K562 (cell line): Measurements from ENCODE around the gene LRP2. TPM values are rescaled to one million over a fixed set of nuclear protein-coding genes. Genes with fewer than 3 reads are reported as not detected.

Source experiments
- ATF4 ChIP-seq: fragments of 450-650 bp; formaldehyde crosslinking; IDR thresholded peaks from 2 replicates; pipeline ENCODE4 v1.4.0; 2022; ENCODE audit warnings: mild to moderate bottlenecking, moderate library complexity
- BHLHE40 ChIP-seq: IDR thresholded peaks from 2 replicates; pipeline ENCODE4 v1.6.1; 2011; ENCODE audit warnings: low read length, improper control_type of control experiment
- CHD2 ChIP-seq: IDR thresholded peaks from 2 replicates; pipeline ENCODE4 v1.6.1; 2011; ENCODE audit warnings: low read depth, low read length
- MED1 ChIP-seq: sonication (generic); formaldehyde crosslinking; IDR thresholded peaks from 2 replicates; pipeline ENCODE4 v1.8.1; 2023; ENCODE audit warnings: missing genetic modification reagents, borderline replicate concordance
- MEF2D ChIP-seq: conservative IDR thresholded peaks from 2 replicates; pipeline ENCODE4 v1.6.1; 2016; ENCODE audit warnings: low read depth, missing genetic modification characterization, missing compliant biosample characterization
- NCOA2 ChIP-seq, 2 experiments: fragments of 450-650 bp; IDR thresholded peaks; 2 replicates each; pipeline ENCODE4 v1.6.1; 2018; ENCODE audit warnings: mild to moderate bottlenecking in 2 of 2, moderate library complexity in 1 of 2; ENCODE audit not compliant: partially characterized antibody in 2 of 2
- NFATC3 ChIP-seq: fragments of 450-650 bp; IDR thresholded peaks from 2 replicates; pipeline ENCODE4 v1.6.1; 2017; ENCODE audit warnings: mild to moderate bottlenecking
- NFXL1 ChIP-seq: fragments of 450-650 bp; formaldehyde crosslinking; IDR thresholded peaks from 2 replicates; pipeline ENCODE4 v1.4.0; 2021; ENCODE audit warnings: mild to moderate bottlenecking
- NR0B1 ChIP-seq: fragments of 450-650 bp; IDR thresholded peaks from one replicate; pipeline ENCODE4 v1.6.1; 2018; ENCODE audit warnings: mild to moderate bottlenecking, moderate library complexity; ENCODE audit not compliant: partially characterized antibody
- RCOR1 ChIP-seq, 2 experiments: IDR thresholded peaks; 2 replicates each; pipeline ENCODE4 v1.6.1; 2012; ENCODE audit warnings: low read depth in 2 of 2, low read length in 2 of 2, borderline replicate concordance in 1 of 2, improper control_type of control experiment in 1 of 2
- TAF15 ChIP-seq: fragments of 200-400 bp; formaldehyde crosslinking; IDR thresholded peaks from 2 replicates; pipeline ENCODE4 v1.6.1; 2017; ENCODE audit warnings: mild to moderate bottlenecking, low read depth, low read length, moderate library complexity
- U2AF1 ChIP-seq: fragments of 200-400 bp; formaldehyde crosslinking; optimal IDR thresholded peaks from 2 replicates; pipeline ENCODE3; 2017; ENCODE audit warnings: mild to moderate bottlenecking, low read depth, low read length, moderate library complexity
- ZNF274 ChIP-seq: IDR thresholded peaks from 2 replicates; pipeline ENCODE4 v1.6.1; 2011; ENCODE audit warnings: low read depth, mild to moderate bottlenecking, low read length, moderate library complexity, borderline replicate concordance
- ZNF764 ChIP-seq: fragments of 250-450 bp; sonication (Bioruptor Pico); IDR thresholded peaks from 2 replicates; pipeline ENCODE4 v1.4.0; 2020; ENCODE audit warnings: low read depth, mild to moderate bottlenecking, moderate library complexity
- ZSCAN32 ChIP-seq: fragments of 450-650 bp; formaldehyde crosslinking; IDR thresholded peaks from 2 replicates; pipeline ENCODE4 v1.4.0; 2020; ENCODE audit warnings: mild to moderate bottlenecking, moderate library complexity
- polyA plus RNA-seq, 8 experiments: library from polyadenylated mRNA; depleted of rRNA in 4 of 8; stranded (reverse) in 5 of 8; unstranded in 3 of 8; fragments of >200 nt; fragmentation: Nextera tagmentation in 2 of 8; fragmentation: Illumina TruSeq in 1 of 8; extraction: Ambion mirVana in 2 of 8; extraction: Trizol in 1 of 8; gene quantifications; 2 replicates each; pipeline versions ENCODE4 v1.2.1 to v1.2.3, GENCODE V29; 2011 to 2014; ENCODE audit warnings: inconsistent platforms in 1 of 8, missing spikeins in 1 of 8
- total RNA-seq, 7 experiments: library from RNA; depleted of rRNA in 6 of 7; stranded (reverse); fragments of >200 nt in 6 of 7; fragmentation: Illumina TruSeq in 2 of 7; extraction: Trizol in 2 of 7; gene quantifications; 2 replicates each; pipeline versions ENCODE4 v1.2.1 to v1.2.3, GENCODE V29; 2011 to 2021; ENCODE audit warnings: low replicate concordance in 1 of 7
- TF ChIP-seq, protein P1 (sequence below), 2 experiments: IDR thresholded peaks in 1 of 2; conservative IDR thresholded peaks in 1 of 2; 2 replicates each; pipeline ENCODE4 v1.6.1; 2016; ENCODE audit warnings: low read depth in 2 of 2, mild to moderate bottlenecking in 1 of 2, missing compliant biosample characterization in 1 of 2, missing genetic modification characterization in 1 of 2, moderate library complexity in 1 of 2
- TF ChIP-seq, protein P2 (sequence below): fragments of 450-650 bp; formaldehyde crosslinking; IDR thresholded peaks from 2 replicates; pipeline ENCODE4 v1.4.0; 2022; ENCODE audit warnings: missing genetic modification characterization
- TF ChIP-seq, protein P3 (sequence below): fragments of 450-650 bp; formaldehyde crosslinking; IDR thresholded peaks from 2 replicates; pipeline ENCODE4 v1.4.0; 2020; ENCODE audit warnings: mild to moderate bottlenecking, moderate library complexity

The LRP2 gene
- total and polyA plus RNA-seq, 9 of the 15 experiments (the other 6 are each of a cell fraction or from before 2014, with no cell fraction given) = 0.04 to 0.18 (median 0.11) TPM; not detected in 1

- TF ChIP-seq, protein P1, sequence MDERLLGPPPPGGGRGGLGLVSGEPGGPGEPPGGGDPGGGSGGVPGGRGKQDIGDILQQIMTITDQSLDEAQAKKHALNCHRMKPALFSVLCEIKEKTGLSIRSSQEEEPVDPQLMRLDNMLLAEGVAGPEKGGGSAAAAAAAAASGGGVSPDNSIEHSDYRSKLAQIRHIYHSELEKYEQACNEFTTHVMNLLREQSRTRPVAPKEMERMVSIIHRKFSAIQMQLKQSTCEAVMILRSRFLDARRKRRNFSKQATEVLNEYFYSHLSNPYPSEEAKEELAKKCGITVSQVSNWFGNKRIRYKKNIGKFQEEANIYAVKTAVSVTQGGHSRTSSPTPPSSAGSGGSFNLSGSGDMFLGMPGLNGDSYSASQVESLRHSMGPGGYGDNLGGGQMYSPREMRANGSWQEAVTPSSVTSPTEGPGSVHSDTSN (CRISPR knock-in tag; IDR thresholded peaks at IDR 0.05; ENCODE audit: low read depth) = no peak
- TF ChIP-seq, protein P1 (tag; conservative IDR thresholded peaks at IDR 0.05; ENCODE audit: low read depth) = 0 out of 2 replicates have a peak, but pooled peaks have one; percentile 49
- TF ChIP-seq NFXL1 (CRISPR knock-in tag) = no peak
- TF ChIP-seq BHLHE40 = no peak
- no peak for TF ChIP-seq TAF15
- peak in 1 of 2 experiments; percentile 76; a peak in 1 of 4 replicates for TF ChIP-seq RCOR1 (IDR thresholded peaks at IDR 0.05; ENCODE audit: borderline replicate concordance in 1 of 2, low read depth in 2 of 2, low read length in 2 of 2)
- TF ChIP-seq ZNF274 = no peak
- TF ChIP-seq CHD2 = no peak
- TF ChIP-seq ATF4 (CRISPR knock-in tag) = no peak
- TF ChIP-seq ZSCAN32 = no peak
- no peak for TF ChIP-seq MED1 (CRISPR knock-in tag)
- TF ChIP-seq NFATC3 = peak; percentile 71; the same call in 1 of the 2 replicates
- TF ChIP-seq, protein P2, sequence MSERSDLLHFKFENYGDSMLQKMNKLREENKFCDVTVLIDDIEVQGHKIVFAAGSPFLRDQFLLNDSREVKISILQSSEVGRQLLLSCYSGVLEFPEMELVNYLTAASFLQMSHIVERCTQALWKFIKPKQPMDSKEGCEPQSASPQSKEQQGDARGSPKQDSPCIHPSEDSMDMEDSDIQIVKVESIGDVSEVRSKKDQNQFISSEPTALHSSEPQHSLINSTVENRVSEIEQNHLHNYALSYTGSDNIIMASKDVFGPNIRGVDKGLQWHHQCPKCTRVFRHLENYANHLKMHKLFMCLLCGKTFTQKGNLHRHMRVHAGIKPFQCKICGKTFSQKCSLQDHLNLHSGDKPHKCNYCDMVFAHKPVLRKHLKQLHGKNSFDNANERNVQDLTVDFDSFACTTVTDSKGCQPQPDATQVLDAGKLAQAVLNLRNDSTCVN (CRISPR knock-in tag) = no peak
- no peak for TF ChIP-seq NCOA2 (IDR thresholded peaks at IDR 0.05; ENCODE audit: partially characterized antibody in 2 of 2)
- TF ChIP-seq, protein P3, sequence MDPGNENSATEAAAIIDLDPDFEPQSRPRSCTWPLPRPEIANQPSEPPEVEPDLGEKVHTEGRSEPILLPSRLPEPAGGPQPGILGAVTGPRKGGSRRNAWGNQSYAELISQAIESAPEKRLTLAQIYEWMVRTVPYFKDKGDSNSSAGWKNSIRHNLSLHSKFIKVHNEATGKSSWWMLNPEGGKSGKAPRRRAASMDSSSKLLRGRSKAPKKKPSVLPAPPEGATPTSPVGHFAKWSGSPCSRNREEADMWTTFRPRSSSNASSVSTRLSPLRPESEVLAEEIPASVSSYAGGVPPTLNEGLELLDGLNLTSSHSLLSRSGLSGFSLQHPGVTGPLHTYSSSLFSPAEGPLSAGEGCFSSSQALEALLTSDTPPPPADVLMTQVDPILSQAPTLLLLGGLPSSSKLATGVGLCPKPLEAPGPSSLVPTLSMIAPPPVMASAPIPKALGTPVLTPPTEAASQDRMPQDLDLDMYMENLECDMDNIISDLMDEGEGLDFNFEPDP (CRISPR knock-in tag) = no peak
- TF ChIP-seq U2AF1 = no peak
- no peak for TF ChIP-seq ZNF764 (CRISPR knock-in tag)
- TF ChIP-seq MEF2D (tag) = no peak
- no peak for TF ChIP-seq NR0B1
Observed at GRCh38 chr2:169131587-169132512, 230.5 kb downstream of the LRP2 start (continued).
